Measurements from ENCODE around the gene SLC23A3.
A peak's percentile ranks its signal among the peaks of the same experiment; 100 is the strongest.

SLC23A3 gene

DNA sequence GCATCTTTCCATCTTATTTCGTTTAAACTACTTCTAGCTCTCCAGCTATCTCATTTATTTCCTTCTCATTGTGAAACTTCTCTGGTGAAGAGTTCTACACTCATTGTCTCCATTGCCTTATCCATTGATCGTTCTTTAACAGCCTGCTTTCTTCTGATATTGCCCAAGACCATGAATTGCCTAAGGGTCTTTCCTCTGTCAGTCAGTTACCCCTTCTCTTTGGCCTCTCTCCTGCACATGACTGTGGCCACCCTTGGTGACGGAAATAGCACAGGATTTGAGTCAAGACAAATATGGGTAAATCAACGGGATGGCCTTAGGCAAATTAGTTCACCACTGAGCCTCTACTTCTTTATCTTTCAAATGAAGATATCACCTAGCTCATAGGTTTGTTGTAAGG lies 35.9 kb downstream of the SLC23A3 start:
- DNase-seq = no peak

DNA sequence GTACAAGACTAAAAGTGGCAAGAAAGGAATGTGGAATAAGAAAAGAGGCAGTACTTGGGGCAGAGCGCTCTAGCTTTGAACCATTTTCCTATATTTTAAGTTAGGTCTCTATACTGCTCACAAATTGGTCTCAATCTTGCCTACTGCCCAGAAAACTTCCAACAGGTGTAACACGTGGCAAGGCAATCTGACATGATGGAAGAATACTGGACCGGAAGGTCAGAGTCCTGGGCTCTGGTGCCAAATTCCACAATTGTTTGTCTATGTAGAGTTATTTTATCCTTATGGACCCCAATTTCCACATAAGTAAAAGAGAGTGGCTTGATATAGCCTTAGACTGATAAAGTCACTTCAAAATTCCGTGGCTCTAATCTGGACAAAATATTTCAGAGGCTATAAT lies 38.1 kb downstream of the SLC23A3 start:
- no peak for DNase-seq

DNA sequence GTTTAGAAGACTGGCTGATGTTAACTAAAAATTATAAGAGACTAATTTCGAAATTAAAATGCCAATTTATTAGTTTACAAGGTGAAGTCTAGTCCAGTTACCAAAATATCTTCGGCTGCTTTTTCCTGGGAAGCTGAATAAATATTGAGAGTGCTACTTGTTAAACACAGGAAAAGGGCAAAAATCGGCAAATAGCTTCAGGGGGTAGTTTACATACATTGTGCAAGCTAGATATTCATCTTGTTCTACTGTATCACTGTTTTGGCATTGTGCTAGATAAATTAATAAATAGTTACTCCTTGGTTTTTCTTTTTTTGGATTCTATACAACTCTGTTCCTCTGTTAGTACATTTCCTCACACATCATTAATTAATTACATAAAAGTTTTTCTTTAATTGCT lies 38.5 kb downstream of the SLC23A3 start:
- DNase-seq = no peak

DNA sequence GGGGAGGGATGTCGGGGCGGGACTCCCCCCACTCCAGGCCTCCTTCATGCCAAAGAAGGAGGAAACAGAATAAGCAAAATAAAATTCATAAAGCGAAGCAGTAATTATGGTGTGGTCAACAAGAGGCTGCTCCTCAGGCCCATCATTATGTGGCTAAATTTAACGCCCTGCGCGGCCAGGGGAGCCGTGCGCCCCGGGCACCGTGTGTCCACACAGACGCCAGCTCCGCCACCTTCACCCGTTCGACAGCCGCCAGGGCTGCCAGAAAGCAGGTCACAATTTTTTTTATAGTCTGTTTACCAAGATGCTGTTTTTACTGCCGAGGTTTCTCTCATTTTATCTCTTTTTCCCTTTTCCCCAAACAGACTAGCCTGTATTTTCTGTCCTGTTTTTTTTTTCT lies 40.2 kb downstream of the SLC23A3 start:
- no peak for DNase-seq

DNA sequence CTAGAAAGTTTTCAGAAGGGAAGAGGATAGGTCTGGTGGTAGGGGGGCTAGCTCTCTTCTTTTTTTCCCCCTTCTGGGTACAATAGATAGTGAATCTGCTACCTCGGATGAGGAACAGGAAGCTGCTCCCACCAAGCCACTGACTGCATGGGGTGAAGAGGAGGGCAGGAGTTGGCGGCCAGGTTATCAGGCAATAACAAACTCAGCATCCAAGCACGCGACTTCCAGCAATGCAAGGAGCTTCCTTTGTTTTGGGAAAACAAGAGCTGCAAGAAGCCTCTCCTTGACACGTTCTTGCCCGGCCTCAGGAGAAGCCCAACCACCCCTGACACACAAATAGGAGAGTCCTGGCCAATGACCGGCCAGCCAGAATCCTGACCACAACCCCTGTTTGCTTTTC lies 41.4 kb downstream of the SLC23A3 start:
- no peak for DNase-seq

DNA sequence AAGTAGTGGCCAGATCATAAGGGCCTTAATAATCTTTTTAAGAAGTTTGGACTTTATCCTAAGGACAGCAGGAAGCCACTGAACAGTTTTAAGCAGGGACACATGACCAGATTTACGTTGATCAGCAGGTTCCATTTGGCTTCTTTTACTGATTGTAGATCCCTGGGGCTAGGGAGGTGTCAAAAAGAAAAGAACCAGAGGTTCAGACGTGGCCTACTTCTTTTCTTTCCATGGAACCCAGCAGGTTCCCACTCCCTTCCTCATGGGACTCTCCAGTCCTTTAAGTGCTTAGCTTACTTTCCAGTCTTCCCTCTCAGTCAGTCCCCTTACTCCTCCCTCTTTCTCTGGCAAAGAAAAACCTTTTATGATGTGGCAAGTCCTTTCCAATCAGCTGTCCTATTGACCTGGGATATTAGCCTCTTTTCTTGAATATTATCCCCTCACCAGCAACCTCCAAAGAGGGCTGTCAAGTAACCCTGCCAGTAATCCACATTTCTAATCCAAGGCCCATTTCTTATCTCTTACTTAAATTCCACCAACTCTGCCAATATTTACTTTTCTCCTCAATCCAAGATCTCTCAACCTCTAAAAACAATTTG lies 42.7 kb downstream of the SLC23A3 start:
- no peak for DNase-seq

DNA sequence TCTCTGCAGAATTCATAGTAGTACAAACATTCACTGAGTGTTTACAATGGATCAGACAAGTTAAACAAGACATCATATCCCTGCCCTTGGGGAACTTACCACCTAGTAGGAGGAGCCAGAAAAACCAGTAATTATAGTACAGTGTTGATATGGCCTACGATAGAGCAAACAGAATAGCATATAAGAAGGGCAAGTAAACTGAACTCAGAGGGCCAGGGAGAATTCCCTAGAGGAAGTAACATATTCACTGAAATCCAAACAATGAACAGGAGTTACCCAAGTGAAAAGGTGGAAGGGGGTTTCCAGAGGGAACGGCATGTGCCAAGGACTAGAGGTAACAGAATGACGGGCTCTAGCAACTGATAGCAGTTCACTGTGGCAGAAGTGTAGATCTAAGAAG lies 43.3 kb downstream of the SLC23A3 start:
- no peak for DNase-seq

DNA sequence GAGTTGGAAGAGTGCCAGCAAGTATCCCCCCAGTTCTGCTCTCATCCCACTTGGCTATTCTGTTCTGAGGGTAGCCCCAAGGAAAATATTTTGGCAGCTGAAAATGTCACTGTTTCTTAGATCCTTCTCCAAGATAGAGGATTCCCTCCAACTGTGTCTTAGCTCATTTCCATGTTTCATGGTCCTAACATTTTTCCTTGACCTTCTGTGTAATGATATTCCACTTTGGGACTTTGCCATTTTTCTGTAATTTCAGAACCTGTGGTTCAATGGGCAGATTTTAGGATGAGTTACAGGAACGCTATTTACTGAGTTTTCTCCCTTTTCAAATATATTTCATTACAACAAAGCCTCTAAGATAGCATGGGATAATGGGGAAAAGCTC lies 44.0 kb downstream of the SLC23A3 start:
- DNase-seq = no peak

DNA sequence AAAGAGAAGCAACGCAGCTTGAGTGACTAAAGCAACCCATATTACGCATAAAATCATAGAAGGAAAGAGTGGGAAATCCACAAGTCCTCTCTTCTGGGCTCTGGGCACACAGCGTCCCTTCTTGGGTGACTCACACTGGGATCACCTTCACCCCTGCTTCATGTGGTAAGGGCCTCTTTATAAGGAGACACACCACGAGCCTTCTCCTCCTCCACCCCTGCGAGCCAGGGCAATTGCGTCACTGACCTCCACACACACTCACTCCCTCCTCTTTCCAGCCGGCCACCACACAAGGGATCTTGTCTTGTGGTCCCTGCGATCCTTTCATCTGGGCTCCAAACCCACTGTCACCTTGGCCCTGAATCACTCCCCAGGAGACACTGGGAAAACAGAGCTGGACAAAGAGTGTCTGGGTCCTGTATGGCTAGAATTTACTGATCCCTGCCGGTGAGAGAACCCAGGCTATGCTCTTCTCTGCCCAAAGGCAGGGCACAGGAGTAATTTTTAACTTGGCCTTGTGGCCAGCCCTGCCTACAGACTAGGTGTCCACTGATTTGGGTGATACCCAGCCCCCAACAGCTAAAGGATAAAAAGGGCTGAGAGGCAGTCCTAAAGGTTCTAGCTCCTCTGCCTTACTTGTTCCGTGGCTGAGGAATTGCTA lies 44.5 kb downstream of the SLC23A3 start:
- DNase-seq = peak; percentile 7

DNA sequence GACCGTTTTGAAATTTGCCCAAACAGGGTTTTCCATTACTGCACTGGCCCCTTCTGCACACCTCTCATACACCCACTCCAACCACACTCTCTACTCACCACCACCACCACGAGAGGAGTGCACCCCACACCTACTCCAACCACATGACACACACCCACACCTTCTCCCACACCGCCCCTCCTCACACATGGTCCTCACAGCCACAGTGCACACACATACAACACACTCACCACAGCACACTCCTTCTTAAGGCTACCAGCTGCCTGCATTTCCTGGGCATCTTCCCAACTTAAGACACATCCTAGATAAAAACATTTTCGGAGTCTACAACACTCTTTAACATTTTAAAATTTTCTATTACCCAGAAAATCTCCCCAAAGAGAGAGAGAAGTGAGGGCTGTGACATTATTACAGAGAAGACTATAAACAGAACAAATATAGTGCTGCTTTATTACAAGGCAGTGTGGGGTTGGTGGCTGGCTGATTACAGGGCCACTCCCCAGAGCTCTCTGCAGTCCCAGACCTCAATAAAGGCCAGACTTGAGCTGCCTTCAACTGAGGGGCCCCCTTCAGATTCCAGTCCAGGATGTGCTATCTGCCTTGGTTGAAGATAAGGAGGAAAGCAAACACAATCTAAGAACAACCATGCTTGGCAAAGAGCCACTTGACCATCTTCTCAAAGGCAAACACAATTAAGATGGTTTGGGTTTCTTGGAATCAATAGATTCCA lies 45.3 kb downstream of the SLC23A3 start:
- DNase-seq = peak; percentile 4

DNA sequence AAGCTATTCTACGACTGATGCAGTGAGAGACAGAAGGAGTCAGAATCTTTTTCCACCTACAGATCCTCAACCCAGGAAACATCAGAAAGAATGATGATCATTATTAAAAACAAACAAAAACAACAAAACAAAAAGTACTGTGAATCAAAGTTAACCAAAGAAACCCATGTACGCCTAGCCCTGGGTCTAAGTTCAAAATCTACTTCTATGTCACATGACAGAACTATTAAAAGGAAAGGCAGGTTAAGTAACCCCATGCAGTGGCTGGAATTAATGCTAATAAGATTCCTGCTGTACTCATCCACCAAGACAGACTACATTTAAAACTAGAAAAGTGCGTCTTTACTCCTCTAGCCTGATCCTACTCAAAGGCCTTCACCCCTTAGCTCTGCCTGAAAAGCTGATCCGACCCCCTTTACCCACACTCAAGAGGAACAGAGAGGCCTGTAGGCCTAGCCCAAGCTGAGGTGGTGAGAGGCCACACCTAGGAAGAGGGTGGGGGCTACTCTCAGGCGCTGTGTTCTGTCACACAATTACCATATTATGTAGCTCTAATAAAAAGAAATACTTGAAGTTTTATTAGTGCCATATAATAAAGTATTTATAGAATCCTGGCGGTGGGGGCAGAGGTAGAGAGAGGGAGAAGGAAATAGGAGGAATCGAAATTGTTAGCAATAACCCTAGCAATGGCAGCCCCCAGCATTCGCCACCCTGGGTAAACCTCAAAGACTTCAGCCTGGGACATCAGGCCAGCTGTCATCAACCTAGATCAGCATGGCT lies 46.3 kb downstream of the SLC23A3 start:
- no peak for DNase-seq

DNA sequence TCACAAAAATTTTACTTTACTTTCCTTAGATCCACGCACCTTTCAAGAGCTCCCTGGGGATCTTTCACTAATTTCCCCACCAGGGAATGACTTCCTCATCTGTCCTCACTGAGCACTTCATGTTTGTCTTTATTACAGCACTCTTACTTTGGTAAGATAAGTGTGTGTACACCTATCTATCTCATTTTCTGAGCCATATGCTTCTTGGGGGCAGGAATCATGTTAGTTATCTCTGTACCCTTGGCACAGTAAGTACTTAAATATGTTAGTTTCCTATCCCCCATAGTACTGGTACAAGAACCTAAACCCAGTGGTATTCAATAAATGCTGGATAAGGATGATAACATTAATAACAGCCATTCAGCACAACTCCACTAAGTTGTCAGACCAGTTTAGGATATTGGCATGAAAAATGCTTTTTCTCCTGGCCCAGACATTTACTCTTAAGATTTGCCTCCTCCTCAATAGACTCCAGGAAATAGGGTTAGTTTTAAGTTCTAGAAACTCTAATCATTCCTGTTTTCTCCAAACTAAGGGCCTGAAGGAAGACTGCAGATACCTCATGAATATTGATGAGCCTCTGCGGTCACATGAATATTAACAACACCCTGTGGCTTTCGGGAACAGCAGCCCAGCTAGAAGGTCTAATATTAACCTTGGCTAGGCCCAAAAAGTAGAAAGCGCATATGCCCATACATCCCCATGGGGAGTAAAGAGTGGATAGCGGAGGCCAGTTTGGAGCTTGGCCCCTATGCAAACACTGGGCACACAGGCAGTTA lies 47.4 kb downstream of the SLC23A3 start:
- DNase-seq = no peak

DNA sequence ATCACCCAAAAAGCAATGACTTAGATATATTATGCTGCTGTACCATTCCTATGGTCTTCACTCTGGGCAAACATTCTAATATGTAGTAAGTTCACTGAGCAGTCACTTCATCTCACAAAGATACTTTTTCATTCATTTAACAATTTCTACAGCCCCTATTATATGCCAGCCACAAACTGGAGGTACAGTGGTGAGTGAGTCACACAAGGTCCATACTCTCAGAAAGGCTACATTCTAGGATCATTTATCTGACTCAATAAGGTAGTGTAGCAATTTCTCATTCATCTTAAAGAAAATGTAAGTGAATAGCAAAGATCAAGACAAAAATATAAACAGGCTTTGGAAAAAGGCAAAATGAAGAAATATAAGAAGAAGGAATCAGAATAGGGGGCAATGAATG lies 49.7 kb downstream of the SLC23A3 start:
- no peak for DNase-seq

DNA sequence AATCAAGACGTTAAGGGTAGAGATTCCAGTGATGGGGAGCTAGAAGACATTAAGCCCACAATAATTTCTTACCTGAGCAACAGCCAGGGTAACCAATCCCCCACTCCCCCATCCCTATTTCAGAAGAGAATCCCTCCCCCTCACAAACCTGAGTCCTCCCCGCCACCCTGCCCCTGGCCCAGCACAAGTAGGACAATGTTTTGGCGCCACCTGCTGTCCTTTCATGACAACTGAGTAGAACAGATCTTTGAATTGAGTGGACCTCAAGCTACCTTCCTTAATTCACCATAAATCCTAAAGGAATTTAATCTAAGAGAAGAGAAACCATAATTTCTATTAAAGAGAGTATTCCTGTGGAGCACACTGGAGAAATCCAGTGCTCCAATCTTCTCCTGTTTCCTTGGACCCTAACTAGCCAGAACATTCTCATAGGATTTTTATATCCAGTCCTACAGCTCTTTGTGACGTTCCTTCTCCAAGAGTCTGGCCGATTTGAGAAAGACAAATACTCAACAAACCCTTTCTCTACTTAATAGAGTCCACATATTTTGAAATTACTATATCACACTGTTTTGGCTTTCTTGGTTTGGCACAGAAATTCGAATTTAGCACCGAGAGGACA lies 50.3 kb downstream of the SLC23A3 start:
- peak; percentile 68 for DNase-seq

DNA sequence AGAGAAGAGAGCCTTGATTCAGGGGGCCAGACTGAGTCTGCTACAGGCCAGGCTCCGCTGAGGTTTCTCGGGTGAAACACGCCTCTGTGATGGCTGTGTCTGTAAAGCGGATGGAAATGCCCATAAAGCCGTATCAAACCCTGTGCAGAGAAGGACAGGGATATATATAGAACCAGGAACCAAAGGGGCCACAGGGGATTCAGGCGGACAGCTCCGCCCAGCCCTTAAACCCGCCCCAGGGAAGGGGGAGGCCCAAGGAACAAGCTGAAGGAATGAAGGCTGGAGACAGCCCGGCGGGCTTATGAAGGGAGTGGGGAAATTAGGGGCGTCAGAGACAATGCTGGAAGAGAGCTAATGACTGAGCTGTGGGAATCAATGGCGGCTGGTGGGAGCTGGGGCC lies 51.3 kb downstream of the SLC23A3 start:
- DNase-seq = no peak

DNA sequence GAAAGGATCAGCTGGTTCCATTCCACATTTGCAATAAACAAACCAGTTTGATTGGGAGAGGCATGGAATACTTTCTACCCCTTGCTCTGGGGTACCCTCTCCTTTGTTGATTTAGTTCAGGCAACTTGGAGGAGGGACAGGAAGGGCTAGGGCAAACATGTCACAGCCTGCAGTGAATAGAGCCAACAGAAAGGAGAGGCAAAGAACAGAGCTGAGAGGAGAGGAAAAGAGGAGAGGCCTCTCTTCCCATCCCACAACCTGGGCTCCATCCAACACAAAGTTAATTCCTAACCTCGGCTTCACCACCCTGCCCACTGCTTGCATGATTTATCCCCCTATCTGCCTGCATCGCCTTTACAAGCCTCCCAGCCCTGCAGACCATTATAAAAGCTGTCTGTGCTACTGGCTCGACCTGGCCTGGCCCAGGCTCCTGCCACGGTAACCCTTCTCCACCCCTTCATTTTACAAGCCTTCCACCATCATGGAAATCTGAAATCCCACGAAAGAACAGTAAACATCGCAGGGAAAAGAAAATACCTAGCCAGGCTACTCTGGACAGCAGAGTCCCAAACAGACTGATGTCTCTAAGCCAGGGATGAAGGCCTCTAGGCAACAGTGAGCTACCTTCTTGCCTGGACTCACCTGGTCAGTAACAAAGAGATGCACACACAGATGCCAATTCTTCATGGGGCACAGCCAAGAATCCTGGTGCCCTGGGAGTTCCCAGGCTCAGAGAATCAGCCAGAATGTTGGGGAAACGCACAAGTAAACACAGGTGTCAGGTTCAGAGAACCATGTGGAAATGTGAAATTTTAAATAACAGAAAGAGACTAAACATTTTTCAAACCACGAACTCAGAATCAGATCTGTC lies 52.8 kb downstream of the SLC23A3 start:
- no peak for DNase-seq

DNA sequence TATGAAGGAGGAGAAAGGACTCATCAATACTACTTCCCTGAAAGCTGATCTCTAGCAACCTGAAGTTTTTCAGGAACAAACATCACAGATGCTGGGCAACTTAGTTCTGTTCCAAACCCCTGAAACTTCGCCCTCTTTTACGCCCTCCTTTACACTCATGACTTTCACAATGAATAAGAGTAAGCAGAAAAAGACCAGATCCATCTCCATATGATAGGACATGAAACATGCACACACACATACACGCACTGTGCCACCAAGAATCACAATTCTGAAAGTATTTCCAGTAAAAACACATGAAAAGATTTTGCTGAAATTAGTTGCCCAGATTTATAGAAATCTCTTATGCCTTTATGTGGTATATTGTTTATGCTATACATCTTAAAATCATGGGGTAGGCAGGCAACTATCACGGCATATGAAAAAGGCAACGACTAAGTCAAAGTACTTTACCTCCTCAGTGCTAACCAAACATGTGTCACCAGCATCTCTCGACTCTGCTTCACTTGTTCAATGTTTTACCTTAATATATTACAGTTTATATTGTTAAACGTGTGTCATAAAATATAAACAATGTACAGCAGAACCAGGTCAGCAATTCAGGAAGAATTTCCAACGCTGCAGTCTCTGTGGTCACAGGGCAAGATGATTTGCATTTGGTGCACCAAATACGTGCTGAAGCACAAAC lies 57.0 kb downstream of the SLC23A3 start:
- DNase-seq = no peak

DNA sequence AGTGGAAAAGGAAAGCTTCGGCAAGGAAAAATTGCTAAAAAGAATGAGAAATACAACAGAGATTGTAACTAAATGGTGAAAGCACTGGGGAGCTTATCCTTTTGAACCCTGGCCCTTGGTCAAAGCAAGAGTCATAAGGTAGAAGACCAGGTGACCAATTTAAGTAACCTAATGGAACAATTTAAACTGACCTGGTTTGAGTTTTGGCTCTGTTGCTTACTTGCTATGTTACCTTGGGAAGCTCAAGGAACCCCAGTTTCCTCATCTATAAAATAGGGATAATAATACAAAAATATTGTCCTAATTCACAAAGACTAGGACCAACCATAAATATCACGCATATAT lies 57.8 kb downstream of the SLC23A3 start:
- DNase-seq = no peak

All from stimulated activated CD4-positive, alpha-beta T cell treated with anti-CD3 and anti-CD28 coated beads, Interleukin-4, amount 100 ng/mL, for 24 hours (primary cell).